Neuronal stem cell (in vitro differentiated cells): Measurements from ENCODE around the gene CHD6.

Source experiments
- DNase-seq: peaks from one replicate; pipeline ENCODE4 v3.0.0-alpha.2; 2013; ENCODE audit warnings: low spot score
- H2AFZ ChIP-seq: one replicate; pipeline ENCODE4 v1.6.1; 2013; ENCODE audit warnings: mild to moderate bottlenecking, low read length, inconsistent platforms
- H2AK5ac ChIP-seq: 2 replicates; pipeline ENCODE4 v1.6.1; 2013; ENCODE audit warnings: low read depth, mild to moderate bottlenecking, inconsistent platforms, low read length, moderate library complexity, mixed read lengths
- H2BK120ac ChIP-seq: 2 replicates; pipeline ENCODE4 v1.6.1; 2013; ENCODE audit warnings: low read depth, mild to moderate bottlenecking, inconsistent platforms, low read length, moderate library complexity, mixed read lengths
- H2BK12ac ChIP-seq: one replicate; pipeline ENCODE4 v1.6.1; 2013; ENCODE audit warnings: low read length, inconsistent platforms
- H2BK15ac ChIP-seq: 2 replicates; pipeline ENCODE4 v1.6.1; 2013; ENCODE audit warnings: mild to moderate bottlenecking, low read length, inconsistent platforms, mixed read lengths
- H2BK5ac ChIP-seq: one replicate; pipeline ENCODE4 v1.6.1; 2013; ENCODE audit warnings: inconsistent platforms, mild to moderate bottlenecking, low read length, moderate library complexity
- H3K14ac ChIP-seq: one replicate; pipeline ENCODE4 v1.6.1; 2013; ENCODE audit warnings: low read length, inconsistent platforms
- H3K18ac ChIP-seq: 2 replicates; pipeline ENCODE4 v1.6.1; 2013; ENCODE audit warnings: low read length, inconsistent platforms
- H3K23ac ChIP-seq: 2 replicates; pipeline ENCODE4 v1.6.1; 2013; ENCODE audit warnings: low read depth, mild to moderate bottlenecking, mixed read lengths, low read length, inconsistent platforms; ENCODE audit not compliant: poor library complexity
- H3K27ac ChIP-seq: replicated peaks from 3 replicates; pipeline ENCODE4 v1.5.1; 2013; ENCODE audit warnings: low read length, inconsistent platforms
- H3K27me3 ChIP-seq, 3 experiments: 2 replicates each; pipeline ENCODE4 v1.6.1; 2013; ENCODE audit warnings: low read length in 3 of 3, mild to moderate bottlenecking in 2 of 3, inconsistent platforms in 1 of 3, low read depth in 1 of 3, mixed read lengths in 1 of 3, moderate library complexity in 1 of 3; ENCODE audit not compliant: control insufficient read depth in 3 of 3, insufficient read depth in 3 of 3
- H3K36me3 ChIP-seq, 2 donors: replicated peaks in 1 of 2; 2 replicates each; pipeline ENCODE4 v1.6.1; 2013; ENCODE audit warnings: low read length in 2 of 2; ENCODE audit not compliant: control insufficient read depth in 2 of 2, insufficient read depth in 2 of 2
- H3K4ac ChIP-seq: 2 replicates; pipeline ENCODE4 v1.6.1; 2013; ENCODE audit warnings: inconsistent platforms, mild to moderate bottlenecking, low read length, moderate library complexity
- H3K4me1 ChIP-seq, 2 donors: 1 replicate in 1 of 2; 2 replicates in 1 of 2; pipeline ENCODE4 v1.6.1; 2013; ENCODE audit warnings: low read length in 2 of 2, low read depth in 1 of 2; ENCODE audit not compliant: control insufficient read depth in 2 of 2, insufficient read depth in 1 of 2
- H3K4me2 ChIP-seq: one replicate; pipeline ENCODE4 v1.6.1; 2013; ENCODE audit warnings: mild to moderate bottlenecking, low read length, inconsistent platforms; ENCODE audit not compliant: insufficient read depth, poor library complexity, severe bottlenecking
- H3K4me3 ChIP-seq, 2 donors: 2 replicates each; pipeline ENCODE4 v1.5.1; 2013; ENCODE audit warnings: low read length in 2 of 2, mild to moderate bottlenecking in 2 of 2, inconsistent platforms in 1 of 2, moderate library complexity in 1 of 2
- H3K79me1 ChIP-seq: one replicate; pipeline ENCODE4 v1.6.1; 2013; ENCODE audit warnings: low read depth, mild to moderate bottlenecking, inconsistent platforms, low read length, moderate library complexity
- H3K9ac ChIP-seq: one replicate; pipeline ENCODE4 v1.6.1; 2013; ENCODE audit warnings: mild to moderate bottlenecking, low read depth, low read length, inconsistent platforms; ENCODE audit not compliant: poor library complexity
- H3K9me3 ChIP-seq, 2 donors: replicated peaks in 1 of 2; 2 replicates each; pipeline versions ENCODE3 to v1.6.1; 2013; ENCODE audit warnings: low read length in 2 of 2, mild to moderate bottlenecking in 2 of 2, inconsistent platforms in 1 of 2, low read depth in 1 of 2, mixed read lengths in 1 of 2, moderate library complexity in 1 of 2; ENCODE audit not compliant: control insufficient read depth in 2 of 2, insufficient read depth in 1 of 2
- H4K8ac ChIP-seq: one replicate; pipeline ENCODE4 v1.6.1; 2013; ENCODE audit warnings: low read depth, mild to moderate bottlenecking, inconsistent platforms, low read length, moderate library complexity
- H4K91ac ChIP-seq: one replicate; pipeline ENCODE4 v1.6.1; 2013; ENCODE audit warnings: low read length, low read depth, mild to moderate bottlenecking, inconsistent platforms; ENCODE audit not compliant: poor library complexity
- WGBS, 2 donors: extraction: QIAGEN DNeasy Blood & Tissue Kit; methylation state at CpG; one replicate each; pipeline ENCODE4 v1.1.7; 2013; ENCODE audit warnings: missing lambda C conversion rate in 2 of 2, mixed read lengths in 1 of 2; ENCODE audit not compliant: insufficient read length in 2 of 2, insufficient replicate concordance in 1 of 2; ENCODE audit errors: extremely low coverage in 2 of 2; 5-methylcytosine and 5-hydroxymethylcytosine counted together

CHD6 gene

GRCh38 chr20:41352106-41352505 is 266.1 kb downstream of the CHD6 start:
- H3K27me3 ChIP-seq: no peaks in the 10 kb centered on the region
- H3K27ac ChIP-seq: no peak overlapping the region
- peaks cover 3 to 6% of the 10 kb centered on the region in 2 donors for H3K4me1 ChIP-seq
- no peak overlapping the region for H3K23ac ChIP-seq
- H2BK5ac ChIP-seq: no peak overlapping the region
- no peaks in the 10 kb centered on the region for H3K79me1 ChIP-seq
- H2BK120ac ChIP-seq: no peak overlapping the region
- H4K91ac ChIP-seq: no peak overlapping the region
- peak overlapping the region; percentile 11 for H2AK5ac ChIP-seq
- no peaks in the 10 kb centered on the region for H3K9me3 ChIP-seq
- no peak for DNase-seq
- H3K4me2 ChIP-seq: no peak overlapping the region
- H3K18ac ChIP-seq: no peak overlapping the region
- H4K8ac ChIP-seq: no peak overlapping the region
- H3K9ac ChIP-seq: no peak overlapping the region
- H3K4me3 ChIP-seq: no peak overlapping the region
- no peak overlapping the region for H2BK15ac ChIP-seq
- H3K36me3 ChIP-seq: no peaks in the 10 kb centered on the region
- no peak overlapping the region for H2AFZ ChIP-seq
- no CpG with 5 or more reads among the region's 4 CpGs for WGBS, 2 donors
- no peak overlapping the region for H3K14ac ChIP-seq
- H2BK12ac ChIP-seq: no peak overlapping the region
- no peak overlapping the region for H3K4ac ChIP-seq
